Central memory CD4-positive, alpha-beta T cell (primary cell): ENCODE data around the gene TRIM37.

Experiments
- DNase-seq: peaks from one replicate; pipeline ENCODE4 v3.0.0; 2022

Gene TRIM37

GRCh38 chr17:59027750-59028149, 78.9 kb downstream of the TRIM37 start:
- DNase-seq, result no peak

- no peak for DNase-seq
Measured at GRCh38 chr17:59026176-59026939, 80.3 kb downstream of the TRIM37 start.

GRCh38 chr17:59024916-59025315, 81.8 kb downstream of the TRIM37 start:
- DNase-seq, result no peak

- no peak for DNase-seq
Measured at GRCh38 chr17:59018019-59018418, 88.7 kb downstream of the TRIM37 start.

GRCh38 chr17:59011975-59012374, 94.7 kb downstream of the TRIM37 start:
- no peak for DNase-seq

GRCh38 chr17:59010026-59010425, 96.7 kb downstream of the TRIM37 start:
- no peak for DNase-seq

GRCh38 chr17:59008737-59009136, 97.9 kb downstream of the TRIM37 start:
- no peak for DNase-seq

- DNase-seq, result no peak
Measured at GRCh38 chr17:59007995-59008394, 98.7 kb downstream of the TRIM37 start.

- DNase-seq, result peak; percentile 58
Measured at GRCh38 chr17:59004338-59005111, 102.2 kb downstream of the TRIM37 start.

GRCh38 chr17:59003860-59004259, 102.8 kb downstream of the TRIM37 start:
- DNase-seq, result no peak

- DNase-seq, result no peak
Measured at GRCh38 chr17:59002848-59003247, 103.8 kb downstream of the TRIM37 start.

- no peak for DNase-seq
Measured at GRCh38 chr17:59002126-59002525, 104.6 kb downstream of the TRIM37 start.

GRCh38 chr17:59001158-59001814, 105.4 kb downstream of the TRIM37 start:
- peak; percentile 65 for DNase-seq

GRCh38 chr17:59000022-59000421, 106.7 kb downstream of the TRIM37 start:
- DNase-seq, result no peak

- no peak for DNase-seq
Measured at GRCh38 chr17:58999500-58999899, 107.2 kb downstream of the TRIM37 start.

GRCh38 chr17:58998871-58999270, 107.8 kb downstream of the TRIM37 start:
- DNase-seq, result no peak

GRCh38 chr17:58997756-58998553, 108.7 kb downstream of the TRIM37 start:
- no peak for DNase-seq

GRCh38 chr17:58996968-58997367, 109.7 kb downstream of the TRIM37 start:
- no peak for DNase-seq

- no peak for DNase-seq
Measured at GRCh38 chr17:58995247-58995940, 111.3 kb downstream of the TRIM37 start.

- DNase-seq, result no peak
Measured at GRCh38 chr17:58993311-58993710, 113.4 kb downstream of the TRIM37 start.

- no peak for DNase-seq
Measured at GRCh38 chr17:58991718-58992331, 114.9 kb downstream of the TRIM37 start.

GRCh38 chr17:58989629-58990028, 117.1 kb downstream of the TRIM37 start:
- DNase-seq, result no peak
